H1 (cell line): ENCODE results near the gene FBLN2. TPM values are rescaled to one million over a fixed set of nuclear protein-coding genes. Genes with fewer than 3 reads are reported as not detected.

Experiments used
- CTCF ChIA-PET: fragments of 300-600 bp; sonication (Branson Sonifier 250); formaldehyde crosslinking; loops from one replicate; lab custom pipeline; 2021; ENCODE audit not compliant: partially characterized antibody; lab: Charles Lee
- POLR2A ChIA-PET: fragments of 300-600 bp; sonication (Branson Sonifier 250); formaldehyde crosslinking; loops from one replicate; lab custom pipeline; 2021; ENCODE audit warnings: inconsistent platforms; ENCODE audit not compliant: partially characterized antibody; lab: Charles Lee
- DNase-seq, 2 experiments: peaks; one replicate each; pipeline versions ENCODE4 v3.0.0 to v3.0.0-alpha.2; 2010 to 2022; ENCODE audit warnings: low spot score in 2 of 2, low read depth in 1 of 2, mixed read lengths in 1 of 2
- FAIRE-seq: peaks from 2 replicates; lab custom pipeline; 2011; peaks lifted over from hg19 to GRCh38; lab: Jason Lieb, UNC
- H2AFZ ChIP-seq: 2 replicates; pipeline ENCODE4 v1.8.1; 2012; ENCODE audit warnings: low read length, inconsistent platforms
- H2AK5ac ChIP-seq: 2 replicates; pipeline ENCODE4 v1.6.1; 2013; ENCODE audit warnings: low read depth, low read length
- H2BK120ac ChIP-seq: replicated peaks from 2 replicates; pipeline ENCODE3; 2013; ENCODE audit warnings: low read depth, low read length, inconsistent platforms
- H2BK12ac ChIP-seq: 2 replicates; pipeline ENCODE4 v1.6.1; 2013; ENCODE audit warnings: low read depth, low read length
- H2BK15ac ChIP-seq: 2 replicates; pipeline ENCODE4 v1.6.1; 2013; ENCODE audit warnings: low read length
- H2BK20ac ChIP-seq: 2 replicates; pipeline ENCODE4 v1.6.1; 2013; ENCODE audit warnings: low read length
- H2BK5ac ChIP-seq: 2 replicates; pipeline ENCODE4 v1.6.1; 2013; ENCODE audit warnings: low read depth, low read length
- H3K14ac ChIP-seq: 2 replicates; pipeline ENCODE4 v1.6.1; 2013; ENCODE audit warnings: inconsistent platforms; ENCODE audit not compliant: insufficient read length
- H3K18ac ChIP-seq: 2 replicates; pipeline ENCODE4 v1.6.1; 2013; ENCODE audit warnings: low read length; ENCODE audit errors: extremely low read depth
- H3K23ac ChIP-seq: 2 replicates; pipeline ENCODE4 v1.6.1; 2013; ENCODE audit warnings: inconsistent platforms; ENCODE audit not compliant: insufficient read length
- H3K23me2 ChIP-seq: 2 replicates; pipeline ENCODE4 v1.6.1; 2013; ENCODE audit warnings: low read depth, low read length
- H3K27ac ChIP-seq: 2 replicates; pipeline ENCODE4 v1.6.1; 2011; ENCODE audit warnings: low read depth, low read length, inconsistent platforms
- H3K27me3 ChIP-seq, 4 experiments: replicated peaks in 1 of 4; 1 replicate in 1 of 4; 2 replicates in 3 of 4; pipeline versions ENCODE4 v1.6.1 to v1.8.1; 2011 to 2013; ENCODE audit warnings: low read length in 3 of 4, mild to moderate bottlenecking in 3 of 4, inconsistent platforms in 2 of 4, mixed read lengths in 2 of 4, moderate library complexity in 1 of 4; ENCODE audit not compliant: control insufficient read depth in 3 of 4, insufficient read depth in 3 of 4; ENCODE audit errors: extremely low read depth in 1 of 4
- H3K36me3 ChIP-seq, 4 experiments: 2 replicates each; pipeline versions ENCODE4 v1.6.1 to v1.8.1; 2011 to 2013; ENCODE audit warnings: mild to moderate bottlenecking in 4 of 4, low read length in 3 of 4, moderate library complexity in 2 of 4, control low read depth in 1 of 4, inconsistent platforms in 1 of 4; ENCODE audit not compliant: insufficient read depth in 4 of 4, control insufficient read depth in 2 of 4
- H3K4ac ChIP-seq: replicated peaks from 2 replicates; pipeline ENCODE3; 2013; ENCODE audit warnings: low read length, low read depth, mixed read lengths, inconsistent platforms; ENCODE audit not compliant: insufficient read length
- H3K4me1 ChIP-seq, 4 experiments: replicated peaks in 1 of 4; 1 replicate in 1 of 4; 2 replicates in 3 of 4; pipeline versions ENCODE4 v1.6.1 to v1.8.1; 2011 to 2013; ENCODE audit warnings: low read length in 3 of 4, inconsistent platforms in 2 of 4, mixed read lengths in 1 of 4; ENCODE audit not compliant: insufficient read depth in 4 of 4, control insufficient read depth in 3 of 4
- H3K4me2 ChIP-seq, 2 experiments: 2 replicates each; pipeline versions ENCODE4 v1.6.1 to v1.8.1; 2011 to 2013; ENCODE audit warnings: low read depth in 2 of 2, low read length in 2 of 2, control low read depth in 1 of 2, inconsistent platforms in 1 of 2, mild to moderate bottlenecking in 1 of 2; ENCODE audit not compliant: insufficient read depth in 1 of 2
- H3K4me3 ChIP-seq, 4 experiments: fragments of 200-600, 300-600 bp in 1 of 4; sonication (generic), shearing (Covaris generic), sonication (Bioruptor Twin) in 1 of 4; 2 replicates each; pipeline versions ENCODE4 v1.5.1 to v1.8.1; 2011 to 2016; ENCODE audit warnings: low read length in 4 of 4, low read depth in 3 of 4, control low read depth in 2 of 4, inconsistent platforms in 2 of 4, mild to moderate bottlenecking in 2 of 4, mixed read lengths in 1 of 4, moderate library complexity in 1 of 4; ENCODE audit not compliant: insufficient read depth in 2 of 4; ENCODE audit errors: extremely low read depth in 1 of 4
- H3K56ac ChIP-seq: replicated peaks from 2 replicates; pipeline ENCODE3; 2013; ENCODE audit warnings: low read depth, mild to moderate bottlenecking, mixed read lengths, low read length, inconsistent platforms; ENCODE audit not compliant: insufficient read length
- H3K79me1 ChIP-seq: 2 replicates; pipeline ENCODE4 v1.6.1; 2013; ENCODE audit warnings: low read depth, low read length, control low read depth
- H3K79me2 ChIP-seq, 2 experiments: 2 replicates each; pipeline versions ENCODE4 v1.6.1 to v1.8.1; 2012 to 2013; ENCODE audit warnings: low read length in 2 of 2, mild to moderate bottlenecking in 2 of 2, inconsistent platforms in 1 of 2; ENCODE audit not compliant: insufficient read depth in 2 of 2, control insufficient read depth in 1 of 2
- H3K9ac ChIP-seq, 4 experiments: replicated peaks in 1 of 4; 1 replicate in 1 of 4; 2 replicates in 3 of 4; pipeline versions ENCODE4 v1.6.1 to v1.8.1; 2011 to 2013; ENCODE audit warnings: low read depth in 3 of 4, low read length in 3 of 4, control low read depth in 2 of 4, mild to moderate bottlenecking in 2 of 4, moderate library complexity in 2 of 4, inconsistent platforms in 1 of 4; ENCODE audit errors: extremely low read depth in 1 of 4
- H3K9me3 ChIP-seq, 2 experiments: 2 replicates each; pipeline versions ENCODE4 v1.6.1 to v1.8.1; 2012 to 2013; ENCODE audit warnings: mild to moderate bottlenecking in 2 of 2, moderate library complexity in 2 of 2, control low read depth in 1 of 2, inconsistent platforms in 1 of 2, low read depth in 1 of 2, low read length in 1 of 2, mixed read lengths in 1 of 2; ENCODE audit not compliant: insufficient read depth in 2 of 2
- H4K20me1 ChIP-seq, 2 experiments: replicated peaks in 1 of 2; 2 replicates each; pipeline versions ENCODE3 to v1.8.1; 2011 to 2013; ENCODE audit warnings: inconsistent platforms in 2 of 2, low read length in 2 of 2, mild to moderate bottlenecking in 1 of 2; ENCODE audit not compliant: insufficient read depth in 2 of 2, control insufficient read depth in 1 of 2
- H4K5ac ChIP-seq: 2 replicates; pipeline ENCODE4 v1.6.1; 2013; ENCODE audit warnings: low read length, low read depth, mixed read lengths, inconsistent platforms; ENCODE audit not compliant: insufficient read length
- H4K8ac ChIP-seq: 2 replicates; pipeline ENCODE4 v1.8.0; 2013; ENCODE audit warnings: mild to moderate bottlenecking, moderate library complexity, low read length, inconsistent platforms; ENCODE audit not compliant: insufficient read depth; ENCODE audit errors: extremely low read depth
- H4K91ac ChIP-seq: replicated peaks from 2 replicates; pipeline ENCODE3; 2013; ENCODE audit warnings: low read length, mixed read lengths, inconsistent platforms; ENCODE audit not compliant: insufficient read length
- ASH2L ChIP-seq: fragments of 200-600, 300-600 bp; sonication (generic); IDR thresholded peaks from one replicate; pipeline ENCODE4 v1.7.1; 2017; ENCODE audit warnings: low read length
- KDM4A ChIP-seq: IDR thresholded peaks from one replicate; pipeline ENCODE4 v1.7.1; 2012; ENCODE audit warnings: low read depth, mild to moderate bottlenecking, moderate library complexity, low read length, inconsistent platforms; ENCODE audit not compliant: severe bottlenecking
- RAD21 ChIP-seq, 2 experiments: IDR thresholded peaks in 1 of 2; conservative IDR thresholded peaks in 1 of 2; 2 replicates each; pipeline ENCODE4 v1.6.1; 2011; ENCODE audit warnings: low read depth in 2 of 2, low read length in 2 of 2, improper control_type of control experiment in 1 of 2, inconsistent platforms in 1 of 2, mild to moderate bottlenecking in 1 of 2, moderate library complexity in 1 of 2
- SUZ12 ChIP-seq: fragments of 200-600 bp; sonication (generic); IDR thresholded peaks from 2 replicates; pipeline ENCODE4 v1.6.1; 2012; ENCODE audit warnings: mild to moderate bottlenecking, inconsistent platforms, low read length, moderate library complexity, mixed read lengths
- YY1 ChIP-seq: IDR thresholded peaks from 2 replicates; pipeline ENCODE4 v1.6.1; 2011; ENCODE audit warnings: low read depth, mild to moderate bottlenecking, low read length
- WGBS, 2 experiments: shearing (Covaris generic) in 1 of 2; methylation state at CpG; one replicate each; pipeline versions ENCODE4 v1.1.6 to v1.1.7; 2013 to 2015; ENCODE audit warnings: low lambda C conversion rate in 2 of 2, mixed read lengths in 2 of 2, inconsistent platforms in 1 of 2, low coverage in 1 of 2, missing lambda C conversion rate in 1 of 2; ENCODE audit not compliant: insufficient replicate concordance in 2 of 2, insufficient coverage in 1 of 2, insufficient read length in 1 of 2; ENCODE audit errors: extremely low coverage in 1 of 2, missing lambda C conversion rate in 1 of 2; 5-methylcytosine and 5-hydroxymethylcytosine counted together
- polyA plus RNA-seq, 7 experiments: library from polyadenylated mRNA; depleted of rRNA in 3 of 7; stranded (reverse) in 5 of 7; unstranded in 2 of 7; fragments of >200 nt in 5 of 7; fragments of 200-250 nt in 2 of 7; gene quantifications; 1 replicate in 5 of 7; 2 replicates in 1 of 7; 4 replicates in 1 of 7; pipeline versions ENCODE4 v1.2.1 to v1.2.3, GENCODE V29; 2011 to 2013; ENCODE audit warnings: missing spikeins in 2 of 7, mixed read lengths in 2 of 7
- total RNA-seq: library from RNA; stranded (reverse); fragmentation: NEBNext Ultra II Directional; extraction: Animal tissue kit (Norgen Biotek cat#: 25700); gene quantifications from 2 replicates; pipeline ENCODE4 v1.2.1, GENCODE V29; 2021
- TF ChIP-seq, protein P1 (sequence below): IDR thresholded peaks from 2 replicates; pipeline ENCODE4 v1.6.1; 2012; ENCODE audit warnings: inconsistent platforms
- TF ChIP-seq, protein P2 (sequence below), 3 experiments: IDR thresholded peaks; 1 replicate in 2 of 3; 2 replicates in 1 of 3; pipeline versions ENCODE4 v1.5.1 to v1.6.1; 2011; ENCODE audit warnings: low read length in 3 of 3, mild to moderate bottlenecking in 3 of 3, inconsistent platforms in 2 of 3, low read depth in 1 of 3, moderate library complexity in 1 of 3; ENCODE audit not compliant: insufficient read depth in 1 of 3; ENCODE audit errors: control extremely low read depth in 1 of 3

Gene FBLN2
- total and polyA plus RNA-seq, 2 of the 8 experiments (the other 6 are each of a cell fraction or from before 2014, with no cell fraction given) = 17.4 to 24.2 TPM

- 0 out of 2 replicates have a peak overlapping the region, but pooled peaks have one; percentile 8 for H4K8ac ChIP-seq
- no peak overlapping the region for H2BK15ac ChIP-seq
- H3K9ac ChIP-seq = no peak overlapping the region
- H3K14ac ChIP-seq = no peak overlapping the region
- no peak overlapping the region for H3K56ac ChIP-seq
- peak overlapping the region; percentile 86 for H4K91ac ChIP-seq
- H3K79me2 ChIP-seq = no peaks in the 10 kb centered on the region
- peaks cover 1 to 36% (median 30%) of the 10 kb centered on the region in 4 experiments for H3K27me3 ChIP-seq
- no peak overlapping the region; the same call in 1 of the 2 replicates for H2AFZ ChIP-seq
- no peak overlapping the region for H4K5ac ChIP-seq
- no peaks in the 10 kb centered on the region for H3K79me1 ChIP-seq
- H3K27ac ChIP-seq = no peak overlapping the region
- H2BK5ac ChIP-seq = peak overlapping the region; percentile 44; the same call in 1 of the 2 replicates
- no peak overlapping the region for H2BK12ac ChIP-seq
- H4K20me1 ChIP-seq = no peaks in the 10 kb centered on the region
- peaks cover 0 to 8% (median 6%) of the 10 kb centered on the region in 4 experiments; a peak in 5 of 7 replicates for H3K4me1 ChIP-seq
- no peak overlapping the region for H2BK120ac ChIP-seq
- peak overlapping the region in 3 of 4 experiments; percentile 35 to 48 (median 43); a peak in 6 of 8 replicates for H3K4me3 ChIP-seq
- no peak overlapping the region for H3K4ac ChIP-seq
- FAIRE-seq (no peak), DNase-seq (peak in 1 of 2 experiments; percentile 89)
- H3K4me2 ChIP-seq = peak overlapping the region; percentile 29 to 66
- H2AK5ac ChIP-seq = 0 out of 2 replicates have a peak overlapping the region, but pooled peaks have one; percentile 34
- H3K9me3 ChIP-seq = no peaks in the 10 kb centered on the region
- ChIA-PET POLR2A (no interaction called here), CTCF (interaction anchor here (0.5 to 34.9 kb wide), 28 partner anchors 8 to 309 kb away, joined by 3 to 772 read pairs (median 6); partner anchors contain the start of gene WNT7A)
- H3K36me3 ChIP-seq = no peaks in the 10 kb centered on the region
- no peak overlapping the region for H3K23ac ChIP-seq
- 12% methylated on average over 32 of the region's 70 CpGs; no CpG with 5 or more reads in 1 of the 2 experiments for WGBS, 2 experiments
- H2BK20ac ChIP-seq = no peak overlapping the region
- peaks cover 1% of the 10 kb centered on the region; the same call in 1 of the 2 replicates for H3K23me2 ChIP-seq
- 0 out of 2 replicates have a peak overlapping the region, but pooled peaks have one; percentile 52 for H3K18ac ChIP-seq
- no peak for TF ChIP-seq ASH2L
- TF ChIP-seq SUZ12 = 0 out of 2 replicates have a peak, but pooled peaks have one; percentile 27
- peak; percentile 75 for TF ChIP-seq KDM4A
- no peak for TF ChIP-seq YY1
- TF ChIP-seq, protein P1, sequence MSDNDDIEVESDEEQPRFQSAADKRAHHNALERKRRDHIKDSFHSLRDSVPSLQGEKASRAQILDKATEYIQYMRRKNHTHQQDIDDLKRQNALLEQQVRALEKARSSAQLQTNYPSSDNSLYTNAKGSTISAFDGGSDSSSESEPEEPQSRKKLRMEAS = peak; percentile 72
- TF ChIP-seq, protein P2, sequence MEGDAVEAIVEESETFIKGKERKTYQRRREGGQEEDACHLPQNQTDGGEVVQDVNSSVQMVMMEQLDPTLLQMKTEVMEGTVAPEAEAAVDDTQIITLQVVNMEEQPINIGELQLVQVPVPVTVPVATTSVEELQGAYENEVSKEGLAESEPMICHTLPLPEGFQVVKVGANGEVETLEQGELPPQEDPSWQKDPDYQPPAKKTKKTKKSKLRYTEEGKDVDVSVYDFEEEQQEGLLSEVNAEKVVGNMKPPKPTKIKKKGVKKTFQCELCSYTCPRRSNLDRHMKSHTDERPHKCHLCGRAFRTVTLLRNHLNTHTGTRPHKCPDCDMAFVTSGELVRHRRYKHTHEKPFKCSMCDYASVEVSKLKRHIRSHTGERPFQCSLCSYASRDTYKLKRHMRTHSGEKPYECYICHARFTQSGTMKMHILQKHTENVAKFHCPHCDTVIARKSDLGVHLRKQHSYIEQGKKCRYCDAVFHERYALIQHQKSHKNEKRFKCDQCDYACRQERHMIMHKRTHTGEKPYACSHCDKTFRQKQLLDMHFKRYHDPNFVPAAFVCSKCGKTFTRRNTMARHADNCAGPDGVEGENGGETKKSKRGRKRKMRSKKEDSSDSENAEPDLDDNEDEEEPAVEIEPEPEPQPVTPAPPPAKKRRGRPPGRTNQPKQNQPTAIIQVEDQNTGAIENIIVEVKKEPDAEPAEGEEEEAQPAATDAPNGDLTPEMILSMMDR (IDR thresholded peaks at IDR 0.05; ENCODE audit: control extremely low read depth in 1 of 3, insufficient read depth in 1 of 3, low read depth in 1 of 3, low read length in 3 of 3) = peak in 2 of 3 experiments; percentile 76 to 94; a peak in 3 of 4 replicates
- peak; percentile 58 to 90 for TF ChIP-seq RAD21 (IDR thresholded peaks at IDR 0.05 in 1 of 2, conservative IDR thresholded peaks at IDR 0.05 in 1 of 2; ENCODE audit: low read depth in 2 of 2, low read length in 2 of 2)
Measured at GRCh38 chr3:13655061-13655913, 106.4 kb downstream of the FBLN2 start.
